LNCAP (cell line): ENCODE data around the gene HHATL.

Experiments
- CTCF ChIP-seq: fragments of 450-650 bp; IDR thresholded peaks from 2 replicates; pipeline ENCODE4 v1.5.1; 2017; ENCODE audit warnings: mild to moderate bottlenecking

The HHATL gene

GRCh38 chr3:42709621-42710020, 7.0 kb upstream of the HHATL start:
- TF ChIP-seq CTCF, result no peak

GRCh38 chr3:42708611-42709151, 6.1 kb upstream of the HHATL start:
- no peak for TF ChIP-seq CTCF

GRCh38 chr3:42707620-42708355, 5.2 kb upstream of the HHATL start:
- TF ChIP-seq CTCF, result no peak

GRCh38 chr3:42706721-42707619, 4.4 kb upstream of the HHATL start:
- TF ChIP-seq CTCF, result no peak

GRCh38 chr3:42705962-42706585, 3.5 kb upstream of the HHATL start:
- TF ChIP-seq CTCF, result no peak

- TF ChIP-seq CTCF, result no peak
Measured at GRCh38 chr3:42705058-42705767, 2.6 kb upstream of the HHATL start.
